Right ventricle myocardium superior (tissue), 1 donor: ENCODE measurements around the gene SGSM2. TPM values are rescaled to one million over a fixed set of nuclear protein-coding genes. Genes with fewer than 3 reads are reported as not detected.

Experiments
- ATAC-seq: fragments of 200-7000 bp; cut with Tn5 transposase; one replicate; pipeline ENCODE4 v1.9.1; 2020; ENCODE audit warnings: mild to moderate bottlenecking; ENCODE audit not compliant: poor library complexity
- DNase-seq: peaks from one replicate; pipeline ENCODE4 v3.0.0-alpha.2; 2020
- intact Hi-C: fragments of 100-400 bp; cut with DNase I; formaldehyde crosslinking; loops from one replicate; pipeline ENCODE4 v1.11.2; 2022
- total RNA-seq: library from RNA; stranded (reverse); fragmentation: NEBNext Ultra II Directional; extraction: Animal tissue kit (Norgen Biotek cat#: 25700); gene quantifications from one replicate; pipeline ENCODE4 v1.2.1, GENCODE V29; 2021
- donor health status: DM: no; HTN: yes; CAD: no; lungs with severe emphysema.

Gene SGSM2
- total RNA-seq, 1 donor from 2014 or later, result 23.0 TPM

- intact Hi-C loops, result no loop called here
- peak; percentile 56 for DNase-seq
- no peak for ATAC-seq
Measured at GRCh38 chr17:2395258-2396181, 58.2 kb downstream of the SGSM2 start.

GRCh38 chr17:2396192-2396567 lies 58.9 kb downstream of the SGSM2 start:
- DNase-seq (no peak), ATAC-seq (no peak)
- intact Hi-C loops, result no loop called here

GRCh38 chr17:2396568-2397246 lies 59.4 kb downstream of the SGSM2 start:
- ATAC-seq (peak; percentile 26), DNase-seq (peak; percentile 96)
- intact Hi-C loops, result no loop called here

- DNase-seq (peak; percentile 35), ATAC-seq (no peak)
- intact Hi-C loops, result no loop called here
Measured at GRCh38 chr17:2397247-2398171, 60.2 kb downstream of the SGSM2 start.

GRCh38 chr17:2398182-2398581 lies 60.9 kb downstream of the SGSM2 start:
- DNase-seq (no peak), ATAC-seq (no peak)
- intact Hi-C loops, result no loop called here

- DNase-seq, result peak; percentile 75
- intact Hi-C loops, result no loop called here
- no peak for ATAC-seq
Measured at GRCh38 chr17:2398655-2399571, 61.6 kb downstream of the SGSM2 start.

- peak; percentile 98 for DNase-seq
- ATAC-seq, result peak; percentile 71
- intact Hi-C loops, result no loop called here
Measured at GRCh38 chr17:2399572-2400473, 62.5 kb downstream of the SGSM2 start.

- DNase-seq, result peak; percentile 75
- intact Hi-C loops, result no loop called here
Measured at GRCh38 chr17:2400474-2400866, 63.2 kb downstream of the SGSM2 start.

GRCh38 chr17:2400877-2401425 lies 63.6 kb downstream of the SGSM2 start, which contains the start of gene MNT:
MNT (minus strand) TSS chr17:2401060; CDS start chr17:2400712, 348 bp downstream.
- peak; percentile 73 for ATAC-seq
- intact Hi-C loops, result no loop called here

More at GRCh38 chr17:2400474-2400866, 63.2 kb downstream of the SGSM2 start:
- ATAC-seq, result no peak

GRCh38 chr17:2401426-2402221 lies 64.3 kb downstream of the SGSM2 start:
- intact Hi-C loops, result no loop called here
- DNase-seq (peak; percentile 100), ATAC-seq (peak; percentile 68)

More at GRCh38 chr17:2400877-2401425, 63.6 kb downstream of the SGSM2 start, which contains the start of gene MNT:
- DNase-seq, result peak; percentile 97

- DNase-seq (peak; percentile 43), ATAC-seq (no peak)
- intact Hi-C loops, result no loop called here
Measured at GRCh38 chr17:2402544-2402943, 65.2 kb downstream of the SGSM2 start.

GRCh38 chr17:2403044-2403443 lies 65.7 kb downstream of the SGSM2 start:
- DNase-seq (no peak), ATAC-seq (no peak)
- intact Hi-C loops, result no loop called here

GRCh38 chr17:2405247-2405926 lies 68.1 kb downstream of the SGSM2 start:
- DNase-seq, result no peak
- no peak for ATAC-seq
- intact Hi-C loops, result no loop called here

GRCh38 chr17:2406271-2406902 lies 69.1 kb downstream of the SGSM2 start:
- intact Hi-C loops, result no loop called here
- ATAC-seq (no peak), DNase-seq (no peak)
